Measurements from ENCODE around the gene VAMP5. TPM values are rescaled to one million over a fixed set of nuclear protein-coding genes. Genes with fewer than 3 reads are reported as not detected.

The VAMP5 gene
- total and polyA plus RNA-seq, 2 of the 8 experiments (the other 6 are each of a cell fraction or from before 2014, with no cell fraction given): 4.7 to 14.2 TPM

- TF ChIP-seq, protein P1, sequence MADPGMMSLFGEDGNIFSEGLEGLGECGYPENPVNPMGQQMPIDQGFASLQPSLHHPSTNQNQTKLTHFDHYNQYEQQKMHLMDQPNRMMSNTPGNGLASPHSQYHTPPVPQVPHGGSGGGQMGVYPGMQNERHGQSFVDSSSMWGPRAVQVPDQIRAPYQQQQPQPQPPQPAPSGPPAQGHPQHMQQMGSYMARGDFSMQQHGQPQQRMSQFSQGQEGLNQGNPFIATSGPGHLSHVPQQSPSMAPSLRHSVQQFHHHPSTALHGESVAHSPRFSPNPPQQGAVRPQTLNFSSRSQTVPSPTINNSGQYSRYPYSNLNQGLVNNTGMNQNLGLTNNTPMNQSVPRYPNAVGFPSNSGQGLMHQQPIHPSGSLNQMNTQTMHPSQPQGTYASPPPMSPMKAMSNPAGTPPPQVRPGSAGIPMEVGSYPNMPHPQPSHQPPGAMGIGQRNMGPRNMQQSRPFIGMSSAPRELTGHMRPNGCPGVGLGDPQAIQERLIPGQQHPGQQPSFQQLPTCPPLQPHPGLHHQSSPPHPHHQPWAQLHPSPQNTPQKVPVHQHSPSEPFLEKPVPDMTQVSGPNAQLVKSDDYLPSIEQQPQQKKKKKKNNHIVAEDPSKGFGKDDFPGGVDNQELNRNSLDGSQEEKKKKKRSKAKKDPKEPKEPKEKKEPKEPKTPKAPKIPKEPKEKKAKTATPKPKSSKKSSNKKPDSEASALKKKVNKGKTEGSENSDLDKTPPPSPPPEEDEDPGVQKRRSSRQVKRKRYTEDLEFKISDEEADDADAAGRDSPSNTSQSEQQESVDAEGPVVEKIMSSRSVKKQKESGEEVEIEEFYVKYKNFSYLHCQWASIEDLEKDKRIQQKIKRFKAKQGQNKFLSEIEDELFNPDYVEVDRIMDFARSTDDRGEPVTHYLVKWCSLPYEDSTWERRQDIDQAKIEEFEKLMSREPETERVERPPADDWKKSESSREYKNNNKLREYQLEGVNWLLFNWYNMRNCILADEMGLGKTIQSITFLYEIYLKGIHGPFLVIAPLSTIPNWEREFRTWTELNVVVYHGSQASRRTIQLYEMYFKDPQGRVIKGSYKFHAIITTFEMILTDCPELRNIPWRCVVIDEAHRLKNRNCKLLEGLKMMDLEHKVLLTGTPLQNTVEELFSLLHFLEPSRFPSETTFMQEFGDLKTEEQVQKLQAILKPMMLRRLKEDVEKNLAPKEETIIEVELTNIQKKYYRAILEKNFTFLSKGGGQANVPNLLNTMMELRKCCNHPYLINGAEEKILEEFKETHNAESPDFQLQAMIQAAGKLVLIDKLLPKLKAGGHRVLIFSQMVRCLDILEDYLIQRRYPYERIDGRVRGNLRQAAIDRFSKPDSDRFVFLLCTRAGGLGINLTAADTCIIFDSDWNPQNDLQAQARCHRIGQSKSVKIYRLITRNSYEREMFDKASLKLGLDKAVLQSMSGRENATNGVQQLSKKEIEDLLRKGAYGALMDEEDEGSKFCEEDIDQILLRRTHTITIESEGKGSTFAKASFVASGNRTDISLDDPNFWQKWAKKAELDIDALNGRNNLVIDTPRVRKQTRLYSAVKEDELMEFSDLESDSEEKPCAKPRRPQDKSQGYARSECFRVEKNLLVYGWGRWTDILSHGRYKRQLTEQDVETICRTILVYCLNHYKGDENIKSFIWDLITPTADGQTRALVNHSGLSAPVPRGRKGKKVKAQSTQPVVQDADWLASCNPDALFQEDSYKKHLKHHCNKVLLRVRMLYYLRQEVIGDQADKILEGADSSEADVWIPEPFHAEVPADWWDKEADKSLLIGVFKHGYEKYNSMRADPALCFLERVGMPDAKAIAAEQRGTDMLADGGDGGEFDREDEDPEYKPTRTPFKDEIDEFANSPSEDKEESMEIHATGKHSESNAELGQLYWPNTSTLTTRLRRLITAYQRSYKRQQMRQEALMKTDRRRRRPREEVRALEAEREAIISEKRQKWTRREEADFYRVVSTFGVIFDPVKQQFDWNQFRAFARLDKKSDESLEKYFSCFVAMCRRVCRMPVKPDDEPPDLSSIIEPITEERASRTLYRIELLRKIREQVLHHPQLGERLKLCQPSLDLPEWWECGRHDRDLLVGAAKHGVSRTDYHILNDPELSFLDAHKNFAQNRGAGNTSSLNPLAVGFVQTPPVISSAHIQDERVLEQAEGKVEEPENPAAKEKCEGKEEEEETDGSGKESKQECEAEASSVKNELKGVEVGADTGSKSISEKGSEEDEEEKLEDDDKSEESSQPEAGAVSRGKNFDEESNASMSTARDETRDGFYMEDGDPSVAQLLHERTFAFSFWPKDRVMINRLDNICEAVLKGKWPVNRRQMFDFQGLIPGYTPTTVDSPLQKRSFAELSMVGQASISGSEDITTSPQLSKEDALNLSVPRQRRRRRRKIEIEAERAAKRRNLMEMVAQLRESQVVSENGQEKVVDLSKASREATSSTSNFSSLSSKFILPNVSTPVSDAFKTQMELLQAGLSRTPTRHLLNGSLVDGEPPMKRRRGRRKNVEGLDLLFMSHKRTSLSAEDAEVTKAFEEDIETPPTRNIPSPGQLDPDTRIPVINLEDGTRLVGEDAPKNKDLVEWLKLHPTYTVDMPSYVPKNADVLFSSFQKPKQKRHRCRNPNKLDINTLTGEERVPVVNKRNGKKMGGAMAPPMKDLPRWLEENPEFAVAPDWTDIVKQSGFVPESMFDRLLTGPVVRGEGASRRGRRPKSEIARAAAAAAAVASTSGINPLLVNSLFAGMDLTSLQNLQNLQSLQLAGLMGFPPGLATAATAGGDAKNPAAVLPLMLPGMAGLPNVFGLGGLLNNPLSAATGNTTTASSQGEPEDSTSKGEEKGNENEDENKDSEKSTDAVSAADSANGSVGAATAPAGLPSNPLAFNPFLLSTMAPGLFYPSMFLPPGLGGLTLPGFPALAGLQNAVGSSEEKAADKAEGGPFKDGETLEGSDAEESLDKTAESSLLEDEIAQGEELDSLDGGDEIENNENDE (IDR thresholded peaks at IDR 0.05; ENCODE audit: insufficient replicate concordance, low read length): no peak
- no peak for TF ChIP-seq PHF8 (conservative IDR thresholded peaks at IDR 0.05; ENCODE audit: low read depth, low read length)
- no peak for TF ChIP-seq ZNF274 (IDR thresholded peaks at IDR 0.05; ENCODE audit: borderline replicate concordance, extremely low read depth, low read length)
Observed at GRCh38 chr2:85542777-85543176, 41.5 kb upstream of the VAMP5 start (continued).

All from H1 (cell line).